A549 (cell line): ENCODE data around the gene FKBP1A. TPM values are rescaled to one million over a fixed set of nuclear protein-coding genes. Genes with fewer than 3 reads are reported as not detected.
"Not testable (repeated sequence)": the region's sequence is repeated elsewhere in the genome, so short reads cannot be mapped to it uniquely, and the experiment has no call there.

ENCODE experiments used
- ATAC-seq, 2 experiments: fragments of 200-7000 bp in 1 of 2; fragments of >200 bp in 1 of 2; cut with Nextera tagmentation in 1 of 2; cut with Tn5 transposase in 1 of 2; 3 replicates each; pipeline versions ENCODE4 v1.8.0 to v1.9.1; 2018 to 2020; ENCODE audit warnings: mild to moderate bottlenecking in 1 of 2, moderate library complexity in 1 of 2
- CTCF ChIA-PET: fragments of 300-600 bp; sonication (Branson Sonifier 250); formaldehyde crosslinking; extraction: SDS; loops from one replicate; lab custom pipeline; 2021; ENCODE audit warnings: antibody characterized with exemption, inconsistent platforms; lab: Yijun Ruan, JAX
- POLR2A ChIA-PET: fragments of 350-600 bp; formaldehyde crosslinking; extraction: SDS; loops from one replicate; lab custom pipeline; 2021; ENCODE audit warnings: antibody characterized with exemption, inconsistent platforms; lab: Yijun Ruan, JAX
- DNase-seq, 2 experiments: peaks; one replicate each; pipeline versions ENCODE4 v3.0.0 to v3.0.0-alpha.2; 2011 to 2016; ENCODE audit warnings: low read depth in 1 of 2, low spot score in 1 of 2
- FAIRE-seq: peaks from 2 replicates; lab custom pipeline; 2011; peaks lifted over from hg19 to GRCh38; lab: Jason Lieb, UNC
- H3K27ac ChIP-seq, 2 experiments: fragments of >200 bp; sonication (Bioruptor Twin); formaldehyde crosslinking; 3 replicates each; pipeline ENCODE4 v1.5.1; 2016 to 2017
- H3K4me1 ChIP-seq: fragments of >200 bp; sonication (Bioruptor Twin); formaldehyde crosslinking; 3 replicates; pipeline ENCODE4 v1.6.1; 2016
- H3K4me2 ChIP-seq: fragments of >200 bp; sonication (Bioruptor Twin); formaldehyde crosslinking; 3 replicates; pipeline ENCODE4 v1.6.1; 2016
- H3K4me3 ChIP-seq: fragments of >200 bp; sonication (Bioruptor Twin); formaldehyde crosslinking; 3 replicates; pipeline ENCODE4 v1.5.1; 2016
- H3K9me3 ChIP-seq: fragments of >200 bp; sonication (Bioruptor Twin); formaldehyde crosslinking; 3 replicates; pipeline ENCODE4 v1.6.1; 2016
- CTCF ChIP-seq: fragments of >200 bp; sonication (Bioruptor Twin); formaldehyde crosslinking; IDR thresholded peaks from 3 replicates; pipeline ENCODE4 v1.5.1; 2016
- FOSL2 ChIP-seq, 2 experiments: fragments of 450-650 bp in 1 of 2; fragments of >200 bp in 1 of 2; sonication (Bioruptor Twin) in 1 of 2; formaldehyde crosslinking; IDR thresholded peaks; 2 replicates each; pipeline versions ENCODE4 v1.5.0 to v1.6.1; 2016 to 2020; ENCODE audit warnings: mild to moderate bottlenecking in 1 of 2, moderate library complexity in 1 of 2
- FOXS1 ChIP-seq: fragments of 250-450 bp; sonication (Bioruptor Pico); IDR thresholded peaks from 2 replicates; pipeline ENCODE4 v1.5.0; 2020; ENCODE audit warnings: mild to moderate bottlenecking, moderate library complexity
- MAX ChIP-seq: IDR thresholded peaks from 2 replicates; pipeline ENCODE4 v1.6.1; 2012
- PBX3 ChIP-seq: IDR thresholded peaks from 2 replicates; pipeline ENCODE4 v1.6.1; 2012
- RAD21 ChIP-seq, 2 experiments: fragments of >200 bp in 1 of 2; sonication (Bioruptor Twin) in 1 of 2; formaldehyde crosslinking in 1 of 2; IDR thresholded peaks in 1 of 2; conservative IDR thresholded peaks in 1 of 2; 2 replicates in 1 of 2; 3 replicates in 1 of 2; pipeline ENCODE4 v1.6.1; 2012 to 2018; ENCODE audit warnings: inconsistent platforms in 1 of 2
- RFX5 ChIP-seq: fragments of 450-650 bp; IDR thresholded peaks from 2 replicates; pipeline ENCODE4 v1.7.1; 2014; ENCODE audit warnings: antibody characterized with exemption, mild to moderate bottlenecking, moderate library complexity
- RNF2 ChIP-seq: fragments of 200-600 bp; sonication (generic); IDR thresholded peaks from 2 replicates; pipeline ENCODE4 v1.6.1; 2016; ENCODE audit warnings: low read depth, mild to moderate bottlenecking, antibody characterized with exemption, moderate library complexity, borderline replicate concordance
- SREBF2 ChIP-seq: fragments of 450-650 bp; IDR thresholded peaks from 2 replicates; pipeline ENCODE4 v1.6.1; 2014; ENCODE audit warnings: mild to moderate bottlenecking, moderate library complexity
- TFCP2L1 ChIP-seq: fragments of 250-450 bp; sonication (Bioruptor Pico); IDR thresholded peaks from 2 replicates; pipeline ENCODE4 v1.5.0; 2021; ENCODE audit warnings: mild to moderate bottlenecking
- TP53 ChIP-seq: fragments of 250-450 bp; sonication (Bioruptor Pico); IDR thresholded peaks from 2 replicates; pipeline ENCODE4 v1.5.0; 2021; ENCODE audit warnings: mild to moderate bottlenecking, moderate library complexity
- ZFP36 ChIP-seq: fragments of 450-650 bp; IDR thresholded peaks from 2 replicates; pipeline ENCODE4 v1.6.1; 2014; ENCODE audit warnings: borderline replicate concordance; ENCODE audit not compliant: partially characterized antibody
- WGBS: methylation state at CpG from one replicate; pipeline ENCODE4 v1.1.6; 2017; ENCODE audit errors: missing lambda C conversion rate; 5-methylcytosine and 5-hydroxymethylcytosine counted together
- polyA plus RNA-seq, 4 experiments: library from polyadenylated mRNA; depleted of rRNA in 3 of 4; stranded (reverse); fragments of >200 nt; fragmentation: RNase III in 1 of 4; extraction: RNeasy Plus Mini Kit Qiagen cat#74134 plus additional on column Dnase treatment in 1 of 4; gene quantifications; 2 replicates in 3 of 4; 3 replicates in 1 of 4; pipeline ENCODE4 v1.2.3, GENCODE V29; 2011 to 2017

The FKBP1A gene
- polyA plus RNA-seq, 2 of the 4 experiments (the other 2 are of a cell fraction), result 385 to 535 TPM

- CTCF ChIA-PET, result interaction anchor here (0.6 to 3.0 kb wide), 5 partner anchors 34 to 265 kb away, joined by 3 to 9 read pairs (median 4); no protein-coding TSS in a partner anchor
- DNase-seq (no peak), ATAC-seq (no peak), FAIRE-seq (no peak)
- WGBS, result 68% methylated on average over 3 of the region's 3 CpGs
- H3K4me3 ChIP-seq, result no peak overlapping the region
- POLR2A ChIA-PET, result interaction anchor here (0.8 kb wide), 1 partner anchor 8 kb away, joined by 3 read pairs; the partner anchor contains the start of gene FKBP1A
- 0 out of 3 replicates have a peak, but pooled peaks cover 2% of the 10 kb centered on the region for H3K4me1 ChIP-seq
- H3K4me2 ChIP-seq, result no peak overlapping the region
- TF ChIP-seq SREBF2 (no peak), MAX (no peak), ZFP36 (no peak)
- no peak overlapping the region for H3K27ac ChIP-seq
- H3K9me3 ChIP-seq, result peaks cover 12% of the 10 kb centered on the region; the same call in 1 of the 3 replicates
Observed at GRCh38 chr20:1401451-1401907, 8.6 kb upstream of the FKBP1A start.

GRCh38 chr20:1399678-1400366 is 7.0 kb upstream of the FKBP1A start:
- WGBS, result 47% methylated on average over 8 of the region's 8 CpGs
- DNase-seq, H3K4me3 ChIP-seq, H3K4me1 ChIP-seq, H3K27ac ChIP-seq, POLR2A ChIA-PET, H3K9me3 ChIP-seq, FAIRE-seq, ATAC-seq: not testable (repeated sequence)
- CTCF ChIA-PET, result interaction anchor here (0.6 to 1.7 kb wide), 11 partner anchors 8 to 172 kb away, joined by 3 to 6 read pairs (median 3); no protein-coding TSS in a partner anchor
- H3K4me2 ChIP-seq, result peak overlapping the region; percentile 31; the same call in 1 of the 3 replicates

GRCh38 chr20:1398185-1398584 is 5.3 kb upstream of the FKBP1A start:
- CTCF ChIA-PET, result interaction anchor here (0.9 to 3.4 kb wide), 6 partner anchors 10 to 106 kb away, joined by 3 to 15 read pairs (median 6); no protein-coding TSS in a partner anchor
- H3K4me3 ChIP-seq, H3K27ac ChIP-seq: not testable (repeated sequence)
- TF ChIP-seq RAD21 (conservative IDR thresholded peaks at IDR 0.05 in 1 of 2, IDR thresholded peaks at IDR 0.05 in 1 of 2), result peak in 1 of 2 experiments; percentile 26; a peak in 1 of 5 replicates
- TF ChIP-seq, all 56 proteins: peak for 1; not testable (repeated sequence) for 55
- H3K4me1 ChIP-seq, H3K4me2 ChIP-seq, ATAC-seq, FAIRE-seq, H3K9me3 ChIP-seq, POLR2A ChIA-PET, DNase-seq: not testable (repeated sequence)
- 53% methylated on average over 7 of the region's 7 CpGs for WGBS

- H3K27ac ChIP-seq, result no peak overlapping the region
- H3K9me3 ChIP-seq, result no peaks in the 10 kb centered on the region
- FAIRE-seq, result no peak
- TF ChIP-seq TP53 (CRISPR knock-in tag) (no peak), RFX5 (no peak), TFCP2L1 (CRISPR knock-in tag) (no peak), RNF2 (no peak), FOSL2 (IDR thresholded peaks at IDR 0.05) (no peak), FOSL2 (CRISPR knock-in tag; IDR thresholded peaks at IDR 0.05) (no peak), RAD21 (conservative IDR thresholded peaks at IDR 0.05 in 1 of 2, IDR thresholded peaks at IDR 0.05 in 1 of 2) (peak; percentile 28 to 44; a peak in 2 of 5 replicates), PBX3 (no peak), CTCF (peak; percentile 11; the same call in 1 of the 3 replicates), FOXS1 (no peak)
- peaks cover 6% of the 10 kb centered on the region; the same call in 1 of the 3 replicates for H3K4me1 ChIP-seq
- H3K4me3 ChIP-seq, result no peak overlapping the region
- CTCF ChIA-PET, result interaction anchor here (0.7 to 3.4 kb wide), 8 partner anchors 11 to 106 kb away, joined by 3 to 15 read pairs (median 4); no protein-coding TSS in a partner anchor
- no peak overlapping the region for H3K4me2 ChIP-seq
- DNase-seq, result no peak
- 32% methylated on average over 4 of the region's 4 CpGs for WGBS
- POLR2A ChIA-PET, result no interaction called here
- ATAC-seq, result no peak
Observed at GRCh38 chr20:1397710-1398109, 4.9 kb upstream of the FKBP1A start.
